NCI-H524 (cell line): ENCODE measurements around the gene KIRREL3.

Experiments used
- DNase-seq, 2 experiments: peaks; one replicate each; lab custom pipeline; 2025; lab: John Stamatoyannopoulos, UW

KIRREL3 gene

DNA sequence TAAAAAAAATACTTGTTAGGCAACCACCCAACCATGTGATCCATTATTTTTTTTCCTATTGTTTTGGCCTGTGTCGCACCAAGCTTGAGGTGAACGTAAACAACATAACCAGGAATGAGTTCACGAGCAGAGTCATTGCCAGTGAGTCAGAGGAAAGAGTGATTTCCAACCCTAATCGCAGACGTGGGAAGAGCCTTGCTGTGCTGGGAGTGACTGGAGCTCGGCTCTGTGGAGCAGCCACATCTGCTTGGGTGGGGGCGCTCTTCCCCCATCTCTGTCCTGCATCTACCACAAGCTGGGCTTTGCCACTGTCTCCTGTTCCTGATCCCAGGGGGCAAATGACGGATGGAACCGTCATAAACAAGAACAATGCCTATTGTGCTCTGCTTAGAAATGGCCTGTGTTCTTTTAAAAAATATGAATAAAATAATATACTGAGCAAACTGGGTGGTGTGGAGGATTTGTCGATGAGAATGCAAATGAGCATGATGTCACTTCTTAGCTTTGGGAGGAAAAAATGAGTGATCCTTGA, 210.0 kb downstream of the KIRREL3 start:
- DNase-seq = no peak

DNA sequence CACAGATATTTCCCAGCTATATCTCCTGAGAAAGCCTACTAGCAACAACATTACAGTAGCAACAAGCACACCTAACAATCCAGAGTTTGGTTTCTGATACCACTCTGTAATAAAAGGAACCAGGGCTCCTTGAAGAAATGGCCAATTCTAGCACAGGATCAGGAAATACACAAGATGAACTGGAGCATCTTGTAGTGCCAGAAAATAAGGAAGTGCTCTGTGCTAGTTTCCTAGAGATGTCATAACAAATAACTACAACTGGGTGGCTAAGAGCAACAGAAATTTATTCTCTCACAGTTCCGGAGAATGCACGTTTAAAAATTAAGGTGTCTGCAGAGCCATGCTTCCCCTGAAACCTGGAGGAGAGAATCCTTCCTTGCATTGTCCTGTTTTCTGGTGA, 217.8 kb downstream of the KIRREL3 start:
- DNase-seq = no peak

DNA sequence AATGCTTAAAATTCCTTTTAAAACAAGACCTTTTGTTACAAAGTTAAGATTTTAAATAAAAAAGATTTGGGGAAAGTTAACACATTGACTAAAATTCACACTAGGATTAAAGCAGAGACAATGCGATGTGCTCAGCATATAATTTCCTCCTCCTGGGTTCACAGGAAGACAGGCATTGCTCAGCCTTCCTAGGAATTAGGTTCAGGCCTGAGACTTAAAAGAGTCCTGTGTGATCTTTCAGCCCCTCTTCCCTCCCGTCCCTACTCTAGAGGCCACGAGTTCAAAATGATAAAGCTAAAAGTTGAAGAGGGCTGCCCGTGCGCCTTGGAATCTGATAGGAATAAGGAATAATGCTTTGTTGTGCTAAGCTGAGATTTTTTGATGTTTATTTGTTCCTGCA, 218.6 kb downstream of the KIRREL3 start:
- DNase-seq = no peak

DNA sequence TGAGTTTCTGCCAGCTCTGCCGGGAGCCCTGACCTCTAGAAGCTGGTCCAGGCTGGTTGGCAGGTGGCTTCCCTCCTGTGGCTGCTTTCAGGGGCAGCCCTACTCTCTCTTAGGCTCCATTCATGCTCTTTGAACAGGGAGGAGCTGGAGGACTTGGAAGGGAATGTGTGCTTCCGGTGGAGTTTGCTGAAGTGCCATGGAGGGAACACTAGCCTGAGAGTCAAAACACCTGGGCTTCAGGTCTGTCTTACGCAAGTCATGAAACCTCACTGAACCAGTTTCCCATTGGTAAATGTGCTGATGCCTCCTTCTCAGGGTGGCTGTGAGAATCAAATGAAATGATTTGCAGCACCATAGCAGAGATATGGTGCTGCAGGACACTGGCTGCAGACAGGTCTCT, 224.5 kb downstream of the KIRREL3 start:
- no peak for DNase-seq

DNA sequence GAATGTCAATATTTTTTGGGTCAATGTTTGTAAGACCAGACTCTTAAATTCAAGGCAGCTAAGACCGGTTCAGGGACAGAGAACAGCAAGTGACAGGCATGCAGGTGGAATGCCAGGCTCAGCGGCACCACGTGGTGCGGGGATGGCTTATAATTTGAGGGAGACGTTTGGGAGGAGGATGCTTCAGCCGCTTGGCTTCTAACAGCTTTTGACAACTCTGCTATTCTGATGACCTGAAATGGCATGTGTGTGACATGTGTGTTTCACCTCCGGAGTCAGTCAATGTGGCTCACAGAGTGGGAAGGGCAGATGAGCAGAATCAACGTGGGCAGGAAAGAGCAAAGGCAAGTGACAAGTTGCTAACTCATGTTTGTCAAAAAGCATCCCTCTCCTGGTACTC, 228.3 kb downstream of the KIRREL3 start:
- DNase-seq = no peak

DNA sequence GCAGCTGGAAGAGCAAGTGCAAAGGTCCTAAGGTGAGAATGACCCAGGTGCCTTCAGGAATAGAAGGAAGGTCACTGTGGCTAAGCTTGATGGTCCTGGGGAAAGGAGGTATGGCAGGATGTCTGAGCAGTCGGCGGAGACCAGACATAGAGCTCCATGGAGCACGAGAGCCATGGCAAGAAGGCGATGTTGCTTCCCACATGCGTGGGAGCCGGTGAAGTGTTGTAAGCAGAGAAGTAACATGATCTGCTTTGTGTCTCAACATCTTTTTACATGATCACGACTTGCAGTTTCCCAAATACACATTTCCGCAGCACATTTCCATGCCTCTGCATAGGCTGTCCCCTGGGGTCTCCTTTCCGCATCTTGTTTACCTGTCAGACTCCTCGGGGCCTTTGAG, 231.9 kb downstream of the KIRREL3 start:
- DNase-seq = no peak

DNA sequence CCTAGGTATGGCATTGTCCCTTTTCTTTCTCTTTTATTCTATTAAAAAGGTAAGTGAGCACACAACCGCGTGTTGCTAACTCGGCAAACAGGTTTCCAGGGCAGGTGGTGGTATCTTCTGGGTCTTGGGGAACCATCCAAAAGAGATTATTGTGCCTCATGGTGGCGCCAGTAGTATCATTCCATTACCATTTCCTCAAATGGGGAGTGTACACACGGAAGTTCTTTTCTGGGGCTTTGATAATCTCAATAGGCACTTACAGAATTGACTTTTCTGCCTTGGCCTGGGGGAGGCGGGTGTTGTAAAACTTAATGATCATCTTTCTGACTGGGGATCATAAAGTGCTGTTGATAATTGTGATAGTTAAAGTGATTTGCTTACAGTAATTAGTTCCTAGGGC, 234.1 kb downstream of the KIRREL3 start:
- DNase-seq = no peak

DNA sequence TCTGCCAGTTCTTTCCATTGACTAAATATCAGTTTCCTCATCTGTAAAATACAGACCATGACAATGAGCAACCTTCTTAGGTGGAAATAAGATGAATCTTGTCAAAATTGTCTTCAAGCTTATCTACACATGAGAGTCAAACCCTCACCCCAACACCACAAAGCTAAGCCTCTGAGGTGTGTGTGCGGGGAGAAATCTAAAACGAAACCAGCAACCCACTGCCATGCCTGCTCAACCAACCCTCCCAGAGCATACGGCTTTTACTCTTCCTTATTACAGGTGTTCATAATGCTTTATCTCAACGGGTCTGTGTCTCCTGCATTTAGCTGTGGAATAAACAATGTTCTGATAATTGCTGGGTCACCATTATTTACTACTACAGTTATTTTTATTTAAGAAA, 235.4 kb downstream of the KIRREL3 start:
- DNase-seq = no peak

DNA sequence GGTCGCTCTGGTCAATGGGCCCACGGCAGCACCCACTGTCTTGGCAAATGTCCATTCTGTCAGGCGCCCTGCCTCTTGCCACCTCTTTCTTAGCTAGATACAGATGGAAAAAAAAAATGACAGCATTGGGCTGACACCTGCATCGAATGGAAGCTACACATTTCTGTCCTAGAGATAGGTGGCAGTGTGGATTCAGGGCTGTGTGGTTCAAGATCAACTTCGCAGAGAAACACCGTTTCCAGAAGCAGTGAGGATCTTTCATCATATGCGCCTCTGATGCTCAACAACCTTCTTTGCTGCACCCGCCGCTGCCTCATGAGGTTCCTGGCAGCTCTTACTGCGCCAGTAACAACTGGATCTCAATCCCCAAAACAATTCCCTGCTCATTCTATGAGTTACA, 236.3 kb downstream of the KIRREL3 start:
- peak in 1 of 2 experiments; percentile 9 for DNase-seq

DNA sequence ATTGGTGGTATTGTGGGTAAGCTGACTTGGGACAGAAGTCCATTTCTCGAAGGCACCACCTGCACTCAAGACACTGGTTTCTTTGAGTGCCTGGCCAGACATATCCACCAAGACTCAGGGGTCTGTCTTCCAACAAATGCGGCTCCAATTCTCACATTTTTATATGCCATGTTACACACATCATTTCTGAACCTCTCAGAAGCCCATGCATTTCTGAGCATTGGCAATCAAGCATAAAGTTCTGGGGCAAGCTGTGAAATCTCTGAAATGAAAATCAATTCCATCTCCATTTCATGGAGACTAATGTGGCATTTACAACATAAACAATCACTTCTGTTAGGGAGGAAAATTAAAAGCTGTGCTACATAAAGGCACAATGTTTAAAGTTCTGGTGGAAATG, 243.7 kb downstream of the KIRREL3 start:
- no peak for DNase-seq

DNA sequence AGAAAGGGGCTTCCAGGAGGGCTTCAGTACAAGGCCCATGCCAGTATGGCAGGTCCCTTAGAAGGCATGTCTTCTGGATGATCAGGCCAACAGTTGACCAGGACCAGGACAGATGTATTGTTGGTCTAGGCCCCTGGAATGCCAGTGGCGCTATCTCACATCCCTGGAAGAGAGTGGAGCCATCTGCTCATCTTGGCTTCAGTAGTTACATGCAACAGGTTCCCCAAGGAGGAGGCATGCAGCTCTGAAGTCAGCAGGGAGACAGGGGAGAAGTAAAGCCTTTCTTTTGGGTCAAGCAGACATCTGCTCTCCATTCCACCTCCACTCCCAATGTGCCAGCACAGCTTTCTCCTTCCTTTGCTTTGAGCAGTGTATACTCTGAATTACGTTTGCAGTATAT, 244.1 kb downstream of the KIRREL3 start:
- peak in 1 of 2 experiments; percentile 38 for DNase-seq

DNA sequence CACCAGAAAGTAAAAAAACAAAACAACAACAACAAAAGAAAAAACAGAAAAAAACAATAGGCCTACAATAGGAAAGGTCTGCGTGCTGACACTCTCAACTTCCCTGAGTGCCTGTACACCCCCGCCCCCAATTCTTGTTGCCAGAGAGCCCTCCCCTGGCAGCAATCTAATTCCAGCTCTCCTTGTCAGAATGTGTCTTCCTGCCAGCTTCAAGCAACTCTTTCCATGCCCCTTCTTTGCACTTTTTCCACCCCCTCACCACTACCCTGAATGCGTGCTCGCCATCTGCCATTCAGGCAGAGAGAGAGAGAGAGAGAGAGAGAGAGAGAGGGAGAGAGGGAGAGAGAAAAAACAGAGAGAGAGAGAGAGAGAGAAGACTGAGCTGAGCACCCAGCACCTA, 245.0 kb downstream of the KIRREL3 start:
- DNase-seq = no peak

DNA sequence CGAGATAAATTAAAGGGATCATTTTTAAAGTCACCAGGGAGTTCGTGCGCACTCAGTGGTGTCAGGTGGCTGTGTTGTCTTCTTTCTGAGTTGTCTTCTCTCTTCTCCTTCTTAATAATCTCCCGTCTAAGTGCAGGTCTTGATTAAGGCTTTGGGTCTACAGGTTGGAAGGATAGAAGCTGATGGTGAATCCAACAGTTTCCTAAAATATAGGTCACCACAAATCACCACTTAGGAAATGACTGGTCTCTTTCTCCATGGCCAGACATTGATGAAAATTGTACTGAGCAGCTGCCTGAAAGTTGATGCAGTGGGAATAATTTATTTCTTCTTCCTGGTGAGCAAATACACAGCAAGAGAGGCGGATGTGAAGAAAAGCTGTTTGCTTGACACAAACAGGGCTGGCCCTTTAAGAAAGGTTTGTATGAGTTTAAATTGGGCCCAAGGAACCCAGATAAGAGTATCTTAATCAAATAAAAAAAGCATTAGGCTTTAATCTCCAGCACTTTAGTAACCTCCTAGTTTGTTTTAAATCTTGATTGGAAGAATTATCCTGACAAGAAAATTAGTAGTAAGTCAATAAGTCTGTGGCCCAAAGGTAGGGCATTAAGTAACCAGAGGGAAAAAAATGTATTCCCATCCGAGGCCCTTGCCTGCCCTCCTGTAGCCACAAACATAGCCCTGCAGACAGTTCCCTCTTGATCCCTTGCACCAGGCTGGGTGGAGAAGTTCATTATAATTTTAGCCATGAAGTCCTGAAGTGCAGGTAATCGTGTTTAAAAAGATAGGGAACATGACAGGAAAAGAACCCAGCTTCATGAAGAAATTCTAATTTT, 245.8 kb downstream of the KIRREL3 start:
- DNase-seq = no peak

DNA sequence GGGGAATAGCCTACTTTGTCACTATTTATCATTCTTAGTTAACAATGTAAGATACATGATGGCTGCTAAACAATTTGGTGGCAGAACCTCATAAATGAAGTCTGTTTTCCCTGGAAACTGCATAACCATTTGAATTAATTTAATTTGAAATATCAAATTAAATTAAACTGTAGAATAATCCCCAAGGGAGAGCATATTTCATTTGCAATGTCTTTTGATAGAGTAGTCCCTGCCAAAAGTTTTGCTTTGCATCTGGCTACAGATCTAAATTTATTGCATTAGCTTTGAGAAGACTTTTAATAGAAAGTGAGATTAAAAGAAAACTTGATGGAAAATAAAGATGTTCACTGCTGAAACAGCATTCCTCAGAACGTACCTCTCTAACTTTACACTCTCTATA, 246.6 kb downstream of the KIRREL3 start:
- no peak for DNase-seq

DNA sequence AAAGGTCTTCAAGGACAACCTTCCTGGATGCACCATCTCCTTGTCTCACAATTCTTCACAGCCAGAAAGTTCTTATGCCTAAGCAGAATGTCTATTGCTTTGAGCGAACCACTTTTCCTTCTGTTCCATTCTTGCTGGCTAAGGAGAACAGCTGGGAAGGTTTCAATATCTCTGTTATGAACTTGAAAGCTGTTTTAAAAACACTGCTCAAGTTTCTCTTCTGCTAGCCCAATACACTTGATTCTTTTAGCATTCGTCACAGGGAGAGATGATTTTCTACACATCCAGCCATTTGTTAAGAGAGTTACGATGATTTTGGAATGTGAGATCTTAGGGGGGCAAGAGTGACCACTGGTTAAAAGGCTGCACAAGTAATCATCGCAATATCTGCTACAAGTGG, 249.3 kb downstream of the KIRREL3 start:
- peak in 1 of 2 experiments; percentile 67 for DNase-seq

DNA sequence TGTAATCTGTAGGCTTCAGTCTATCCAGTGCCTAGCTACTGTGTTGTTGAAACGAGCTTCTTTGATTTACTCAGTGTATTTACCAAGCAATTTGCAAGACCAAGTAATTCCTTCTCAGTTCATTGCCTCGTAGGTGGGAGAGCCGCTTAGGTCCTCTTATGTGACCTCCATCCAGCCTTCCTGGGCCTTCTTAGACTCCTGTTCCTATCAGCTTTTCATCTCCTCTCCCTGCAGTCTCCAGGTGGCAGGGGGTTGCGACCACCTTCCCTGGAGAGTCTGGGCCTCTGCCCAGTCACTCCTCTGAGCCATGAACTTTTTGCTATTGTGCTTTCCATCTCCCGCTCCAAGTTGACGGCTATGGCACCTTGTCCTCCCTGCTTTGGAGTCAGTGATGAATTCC, 251.8 kb downstream of the KIRREL3 start:
- DNase-seq = no peak

DNA sequence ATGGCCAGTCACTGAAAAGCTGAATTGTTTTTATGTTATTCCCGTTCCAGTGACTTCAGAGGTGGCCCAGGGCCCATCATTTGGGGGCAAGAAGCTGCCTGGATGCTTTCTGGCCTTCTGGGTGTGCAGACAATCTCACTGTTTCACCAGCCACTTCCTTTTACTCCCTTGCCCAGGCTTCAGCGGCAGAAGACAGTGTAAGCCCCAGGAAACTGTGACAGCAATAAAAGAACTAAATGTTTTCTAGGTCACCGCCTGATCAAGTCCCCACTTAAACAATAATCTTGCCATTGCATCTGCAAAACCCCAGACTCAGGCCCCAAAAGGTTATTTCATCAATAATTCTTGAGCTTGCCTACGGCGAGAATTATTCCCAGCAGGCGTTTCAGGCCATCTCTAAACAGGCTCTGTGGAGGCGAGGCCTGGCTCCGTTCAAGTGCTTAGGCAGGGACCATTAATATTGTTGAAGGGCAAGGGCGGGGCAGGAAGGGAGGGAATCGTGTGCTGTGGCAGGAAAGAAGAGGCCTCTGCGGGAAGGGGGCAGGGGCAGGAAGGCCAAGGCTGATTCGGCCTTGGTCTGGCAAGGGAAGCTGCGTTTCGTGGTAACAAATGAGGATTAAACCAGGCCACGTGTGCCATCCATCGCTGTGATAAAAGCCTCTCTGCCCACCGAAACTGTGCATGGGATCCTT, 252.3 kb downstream of the KIRREL3 start:
- DNase-seq = peak; percentile 46 to 62

DNA sequence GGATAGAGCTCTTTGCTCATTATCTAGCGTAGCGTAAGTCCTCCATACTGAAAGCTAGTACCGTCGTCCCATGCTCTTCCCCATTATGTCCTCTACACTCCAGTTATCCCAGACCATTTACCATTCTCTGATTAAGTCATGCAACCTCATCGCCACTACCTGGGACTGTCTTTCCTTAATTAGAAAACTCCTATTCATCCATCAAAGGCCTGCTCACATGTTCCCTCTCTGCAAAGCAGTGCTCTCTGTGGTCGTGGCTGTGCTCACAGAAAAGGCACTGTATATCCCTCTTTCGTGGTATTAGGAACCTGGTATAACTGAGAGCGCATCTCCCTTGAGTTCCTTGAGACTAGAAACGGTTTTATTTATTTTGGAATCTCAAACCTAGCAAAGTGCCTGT, 253.3 kb downstream of the KIRREL3 start:
- no peak for DNase-seq

DNA sequence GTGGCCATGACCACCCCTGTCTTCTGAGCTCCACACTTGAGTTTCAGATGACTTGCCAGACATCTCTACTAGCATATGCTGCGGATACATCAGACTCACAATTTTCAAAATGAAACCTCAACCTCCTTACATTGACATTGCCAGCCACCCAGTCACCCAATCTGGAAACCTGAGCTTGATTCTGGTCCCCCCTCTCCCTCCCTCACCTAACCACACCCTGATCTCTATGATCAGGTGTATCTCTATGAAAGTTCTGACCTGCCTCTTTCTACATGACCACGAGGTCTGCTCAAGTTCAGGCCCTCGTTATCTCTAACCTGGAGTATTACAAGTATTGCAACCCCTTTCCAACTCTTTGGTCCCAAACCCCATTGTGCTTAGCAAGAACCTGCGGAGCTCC, 254.1 kb downstream of the KIRREL3 start:
- DNase-seq = no peak

DNA sequence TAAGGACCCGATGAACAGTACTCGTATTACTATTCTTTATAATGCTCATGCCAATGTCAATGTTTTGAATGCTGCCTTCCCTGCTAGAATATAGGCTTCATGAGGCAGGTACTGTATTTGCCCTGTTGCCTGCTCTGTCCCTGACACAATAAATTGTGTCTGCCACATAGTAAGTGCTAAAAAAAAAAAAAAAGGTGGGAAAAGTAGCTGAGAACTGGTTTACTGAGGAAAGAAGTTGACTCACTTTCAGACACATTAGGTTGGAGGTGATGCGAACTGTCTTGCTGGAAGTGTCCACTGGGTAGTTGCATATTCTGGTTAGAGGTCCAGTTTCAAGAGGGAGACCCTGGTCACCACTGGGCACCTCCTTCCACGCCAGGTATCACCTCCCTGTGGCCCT, 255.9 kb downstream of the KIRREL3 start:
- DNase-seq = no peak

DNA sequence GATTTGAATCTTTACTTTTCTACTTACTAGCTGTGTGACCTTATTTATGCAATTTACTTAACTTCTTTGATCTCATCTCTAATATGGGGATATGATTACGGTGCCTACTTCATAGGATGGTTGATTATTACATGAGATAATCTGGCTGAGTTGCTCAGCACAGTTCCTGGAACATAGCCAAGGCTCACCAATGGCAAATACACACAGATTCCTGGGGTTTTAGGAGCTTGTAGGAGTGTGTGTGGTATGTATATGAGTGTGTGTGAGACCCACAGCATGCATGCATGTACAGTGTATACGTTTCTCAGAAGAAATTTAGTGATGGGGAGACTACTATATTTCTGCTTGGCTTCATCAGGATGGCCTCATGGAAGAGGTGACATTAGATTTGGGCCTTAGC, 256.9 kb downstream of the KIRREL3 start:
- DNase-seq = peak in 1 of 2 experiments; percentile 6

DNA sequence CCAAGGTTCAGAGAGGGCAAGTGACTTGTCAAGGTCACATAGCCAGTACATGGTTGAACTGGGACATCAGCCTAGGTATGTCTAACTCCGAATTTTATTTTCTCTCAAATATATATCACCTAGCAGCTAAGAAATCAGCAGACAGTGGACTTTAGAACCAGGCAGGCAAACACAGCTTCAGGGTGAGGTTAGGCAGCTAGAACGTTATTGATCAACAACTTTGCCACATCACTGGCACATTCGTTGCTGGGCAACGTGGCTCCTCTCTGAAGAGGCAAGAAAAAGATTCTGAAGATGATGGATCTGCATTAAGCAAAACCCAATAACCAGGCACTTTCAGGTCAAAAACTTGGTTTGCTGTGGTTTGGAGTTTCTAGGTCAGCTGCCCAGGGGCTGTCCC, 258.0 kb downstream of the KIRREL3 start:
- DNase-seq = no peak

DNA sequence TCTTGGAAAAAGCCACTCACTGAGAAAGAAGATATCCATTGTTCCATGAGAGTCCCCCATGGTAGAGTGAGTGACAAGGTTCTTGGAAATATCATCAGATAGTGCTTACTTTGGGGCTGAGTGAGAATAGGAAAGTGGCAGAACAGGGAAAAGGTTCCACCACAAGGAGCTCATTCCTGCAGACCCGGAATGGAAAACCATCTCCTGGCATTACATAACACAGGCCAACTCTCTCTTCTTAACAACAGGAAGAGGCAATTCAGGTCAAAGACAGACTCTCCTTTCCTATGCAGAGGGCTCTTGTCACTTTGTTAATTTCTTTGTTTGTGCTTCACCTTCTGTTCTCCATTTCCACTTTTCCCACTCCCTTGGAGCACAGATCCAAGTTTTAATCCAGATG, 259.7 kb downstream of the KIRREL3 start:
- DNase-seq = no peak
